Suprapubic skin (tissue), 4 donors: ENCODE results near the gene POMT2.

Source experiments
- CTCF ChIP-seq, 2 donors: fragments of 200-600 bp in 1 of 2; fragments of 450-650 bp in 1 of 2; sonication (generic) in 1 of 2; IDR thresholded peaks; one replicate each; pipeline ENCODE4 v1.5.1; 2016 to 2019; ENCODE audit warnings: antibody characterized with exemption in 2 of 2, mild to moderate bottlenecking in 1 of 2, moderate library complexity in 1 of 2
- POLR2A ChIP-seq, 2 donors: fragments of 450-650 bp; IDR thresholded peaks; one replicate each; pipeline ENCODE4 v1.6.1; 2017; ENCODE audit warnings: antibody characterized with exemption in 2 of 2, mild to moderate bottlenecking in 2 of 2, moderate library complexity in 2 of 2
- POLR2AphosphoS5 ChIP-seq, 3 donors: sonication (generic); formaldehyde crosslinking; IDR thresholded peaks; one replicate each; pipeline ENCODE4 v1.6.1; 2017; ENCODE audit warnings: antibody characterized with exemption in 3 of 3

- TF ChIP-seq CTCF (IDR thresholded peaks at IDR 0.05) (no peak), POLR2A (IDR thresholded peaks at IDR 0.05) (no peak), POLR2AphosphoS5 (IDR thresholded peaks at IDR 0.05) (no peak)
Measured at GRCh38 chr14:77264466-77265186, 56.1 kb downstream of the POMT2 start.
